ENCODE measurements around the gene TMCO4.

DNA sequence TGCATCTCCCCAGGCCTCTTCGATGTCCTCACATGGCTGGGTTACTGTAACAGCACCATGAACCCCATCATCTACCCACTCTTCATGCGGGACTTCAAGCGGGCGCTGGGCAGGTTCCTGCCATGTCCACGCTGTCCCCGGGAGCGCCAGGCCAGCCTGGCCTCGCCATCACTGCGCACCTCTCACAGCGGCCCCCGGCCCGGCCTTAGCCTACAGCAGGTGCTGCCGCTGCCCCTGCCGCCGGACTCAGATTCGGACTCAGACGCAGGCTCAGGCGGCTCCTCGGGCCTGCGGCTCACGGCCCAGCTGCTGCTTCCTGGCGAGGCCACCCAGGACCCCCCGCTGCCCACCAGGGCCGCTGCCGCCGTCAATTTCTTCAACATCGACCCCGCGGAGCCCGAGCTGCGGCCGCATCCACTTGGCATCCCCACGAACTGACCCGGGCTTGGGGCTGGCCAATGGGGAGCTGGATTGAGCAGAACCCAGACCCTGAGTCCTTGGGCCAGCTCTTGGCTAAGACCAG is 120.7 kb downstream of the TMCO4 start:
- TF ChIP-seq, protein P1, sequence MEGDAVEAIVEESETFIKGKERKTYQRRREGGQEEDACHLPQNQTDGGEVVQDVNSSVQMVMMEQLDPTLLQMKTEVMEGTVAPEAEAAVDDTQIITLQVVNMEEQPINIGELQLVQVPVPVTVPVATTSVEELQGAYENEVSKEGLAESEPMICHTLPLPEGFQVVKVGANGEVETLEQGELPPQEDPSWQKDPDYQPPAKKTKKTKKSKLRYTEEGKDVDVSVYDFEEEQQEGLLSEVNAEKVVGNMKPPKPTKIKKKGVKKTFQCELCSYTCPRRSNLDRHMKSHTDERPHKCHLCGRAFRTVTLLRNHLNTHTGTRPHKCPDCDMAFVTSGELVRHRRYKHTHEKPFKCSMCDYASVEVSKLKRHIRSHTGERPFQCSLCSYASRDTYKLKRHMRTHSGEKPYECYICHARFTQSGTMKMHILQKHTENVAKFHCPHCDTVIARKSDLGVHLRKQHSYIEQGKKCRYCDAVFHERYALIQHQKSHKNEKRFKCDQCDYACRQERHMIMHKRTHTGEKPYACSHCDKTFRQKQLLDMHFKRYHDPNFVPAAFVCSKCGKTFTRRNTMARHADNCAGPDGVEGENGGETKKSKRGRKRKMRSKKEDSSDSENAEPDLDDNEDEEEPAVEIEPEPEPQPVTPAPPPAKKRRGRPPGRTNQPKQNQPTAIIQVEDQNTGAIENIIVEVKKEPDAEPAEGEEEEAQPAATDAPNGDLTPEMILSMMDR (conservative IDR thresholded peaks at IDR 0.05; ENCODE audit: low read depth, low read length): no peak
- TF ChIP-seq USF2 (IDR thresholded peaks at IDR 0.05; ENCODE audit: low read depth, low read length) (no peak), CEBPB (IDR thresholded peaks at IDR 0.05; ENCODE audit: low read depth, low read length) (no peak), RFX5 (IDR thresholded peaks at IDR 0.05; ENCODE audit: low read depth, low read length) (no peak), POLR2A (IDR thresholded peaks at IDR 0.05; ENCODE audit: low read depth, low read length) (no peak), RAD21 (IDR thresholded peaks at IDR 0.05; ENCODE audit: low read length) (no peak), MXI1 (IDR thresholded peaks at IDR 0.05; ENCODE audit: borderline replicate concordance, low read depth, low read length) (no peak)
